Measurements from ENCODE around the gene KLK13. TPM values are rescaled to one million over a fixed set of nuclear protein-coding genes. Genes with fewer than 3 reads are reported as not detected.

Gene KLK13
- total RNA-seq, 1 donor from 2014 or later, result not detected

GRCh38 chr19:51025809-51026553 lies 38.9 kb downstream of the KLK13 start:
- Mint-ChIP-seq H3K4me1 (no peaks in the 10 kb centered on the region), H3K9me3 (peaks cover under 1% of the 10 kb centered on the region), H3K27me3 (ENCODE audit: low read depth) (peaks cover 51% of the 10 kb centered on the region), H3K27ac (ENCODE audit: unreplicated experiment) (no peak overlapping the region), H3K4me3 (no peak overlapping the region), H3K36me3 (ENCODE audit: low read depth) (no peaks in the 10 kb centered on the region)
- no peak for DNase-seq (ENCODE audit: low read depth, low spot score)
- TF ChIP-seq CTCF (conservative IDR thresholded peaks at IDR 0.05), result no peak

GRCh38 chr19:51025401-51025800 lies 39.5 kb downstream of the KLK13 start:
- Mint-ChIP-seq H3K27me3 (ENCODE audit: low read depth) (peaks cover 57% of the 10 kb centered on the region), H3K36me3 (ENCODE audit: low read depth) (no peaks in the 10 kb centered on the region), H3K9me3 (no peaks in the 10 kb centered on the region), H3K27ac (ENCODE audit: unreplicated experiment) (no peak overlapping the region), H3K4me1 (no peaks in the 10 kb centered on the region), H3K4me3 (no peak overlapping the region)
- no peak for TF ChIP-seq CTCF (conservative IDR thresholded peaks at IDR 0.05)
- DNase-seq (ENCODE audit: low read depth, low spot score), result no peak

- no peak for TF ChIP-seq CTCF (conservative IDR thresholded peaks at IDR 0.05)
- no peak overlapping the region for H3K27ac Mint-ChIP-seq (ENCODE audit: unreplicated experiment)
- DNase-seq (ENCODE audit: low read depth, low spot score), result no peak
- H3K4me3 Mint-ChIP-seq, result no peak overlapping the region
- H3K9me3 Mint-ChIP-seq, result no peaks in the 10 kb centered on the region
- no peaks in the 10 kb centered on the region for H3K4me1 Mint-ChIP-seq
- H3K36me3 Mint-ChIP-seq (ENCODE audit: low read depth), result no peaks in the 10 kb centered on the region
- peaks cover 61% of the 10 kb centered on the region for H3K27me3 Mint-ChIP-seq (ENCODE audit: low read depth)
These were observed 40.0 kb downstream of the KLK13 start for GRCh38 chr19:51024924-51025323.

GRCh38 chr19:51023946-51024345 lies 40.9 kb downstream of the KLK13 start:
- peaks cover 67% of the 10 kb centered on the region for H3K27me3 Mint-ChIP-seq (ENCODE audit: low read depth)
- H3K9me3 Mint-ChIP-seq, result no peaks in the 10 kb centered on the region
- no peaks in the 10 kb centered on the region for H3K4me1 Mint-ChIP-seq
- TF ChIP-seq CTCF (conservative IDR thresholded peaks at IDR 0.05), result no peak
- DNase-seq (ENCODE audit: low read depth, low spot score), result no peak
- no peak overlapping the region for H3K27ac Mint-ChIP-seq (ENCODE audit: unreplicated experiment)
- H3K36me3 Mint-ChIP-seq (ENCODE audit: low read depth), result no peaks in the 10 kb centered on the region
- no peak overlapping the region for H3K4me3 Mint-ChIP-seq

GRCh38 chr19:51022526-51022925 lies 42.4 kb downstream of the KLK13 start:
- H3K4me3 Mint-ChIP-seq, result no peak overlapping the region
- H3K36me3 Mint-ChIP-seq (ENCODE audit: low read depth), result no peaks in the 10 kb centered on the region
- DNase-seq (ENCODE audit: low read depth, low spot score), result no peak
- H3K27ac Mint-ChIP-seq (ENCODE audit: unreplicated experiment), result no peak overlapping the region
- peaks cover 77% of the 10 kb centered on the region for H3K27me3 Mint-ChIP-seq (ENCODE audit: low read depth)
- TF ChIP-seq CTCF (conservative IDR thresholded peaks at IDR 0.05), result no peak
- no peaks in the 10 kb centered on the region for H3K9me3 Mint-ChIP-seq
- H3K4me1 Mint-ChIP-seq, result peaks cover 7% of the 10 kb centered on the region

All from neural crest cell (in vitro differentiated cells).